Measurements from ENCODE around the gene CDC73. TPM values are rescaled to one million over a fixed set of nuclear protein-coding genes. Genes with fewer than 3 reads are reported as not detected.

CDC73 gene
- total RNA-seq, 2 donors from 2014 or later = 22.6 to 37.9 TPM

DNA sequence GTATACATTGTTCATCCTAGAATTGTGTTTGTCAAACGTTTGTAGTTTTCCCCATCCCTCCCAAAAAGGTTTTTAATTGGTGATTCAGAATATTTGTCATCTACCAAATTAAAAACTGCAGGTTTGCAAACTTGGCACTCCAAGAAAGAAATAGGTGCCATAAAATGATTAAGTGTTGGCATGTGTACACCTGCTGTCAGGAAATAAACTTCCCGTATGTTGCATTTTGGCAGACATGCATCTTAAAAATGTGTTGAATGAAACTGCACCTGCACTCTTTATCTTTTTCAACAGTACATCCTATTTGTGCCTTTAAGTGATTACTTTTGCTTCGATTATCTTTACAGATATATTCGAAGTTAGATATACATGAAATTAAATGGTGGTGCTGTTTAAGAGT is 57.3 kb downstream of the CDC73 start:
- intact Hi-C loops (cut with DNase I) = no loop called here
- H3K4me3 ChIP-seq = no peak overlapping the region
- no peaks in the 10 kb centered on the region for H3K27me3 ChIP-seq
- 5% methylated on average over 4 of the region's 4 CpGs for WGBS, 2 donors
- no peak for DNase-seq
- H3K27ac ChIP-seq = no peak overlapping the region
- H3K36me3 ChIP-seq (replicated peaks in 1 of 2; ENCODE audit: insufficient read depth in 1 of 2, low read depth in 2 of 2) = no peaks in the 10 kb centered on the region
- H3K9me3 ChIP-seq = no peaks in the 10 kb centered on the region
- ATAC-seq = no peak
- TF ChIP-seq POLR2A (IDR thresholded peaks at IDR 0.05) (no peak), CTCF (IDR thresholded peaks at IDR 0.05) (no peak)
- peaks cover 25% of the 10 kb centered on the region for H3K4me1 ChIP-seq

DNA sequence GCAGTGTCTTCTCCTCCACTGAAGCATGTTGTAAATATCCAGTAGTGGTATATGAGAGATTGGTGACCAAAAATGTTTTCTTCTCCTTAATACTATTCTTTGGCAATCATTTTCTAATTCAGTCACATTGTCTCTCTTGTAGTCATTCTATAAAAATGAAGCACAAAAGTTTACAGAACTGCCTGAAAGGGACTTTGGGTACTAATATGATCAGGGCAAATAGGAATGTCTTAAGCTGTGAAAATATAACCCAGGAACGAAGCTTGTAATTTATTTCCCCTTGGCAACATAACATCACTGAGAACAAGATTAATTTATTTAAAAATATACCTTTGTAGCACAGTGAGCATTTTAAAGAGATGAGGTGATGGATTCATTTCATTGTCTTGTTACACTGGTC is 59.7 kb downstream of the CDC73 start:
- intact Hi-C loops (cut with DNase I) = no loop called here
- ATAC-seq (no peak), DNase-seq (no peak)
- 29 to 37% methylated on average over 1 of the region's 1 CpG for WGBS, 2 donors
- Histone ChIP-seq H3K4me1 (peaks cover 39% of the 10 kb centered on the region), H3K9me3 (no peaks in the 10 kb centered on the region), H3K36me3 (replicated peaks in 1 of 2; ENCODE audit: insufficient read depth in 1 of 2, low read depth in 2 of 2) (no peaks in the 10 kb centered on the region), H3K27ac (no peak overlapping the region), H3K4me3 (no peak overlapping the region), H3K27me3 (no peaks in the 10 kb centered on the region)
- TF ChIP-seq POLR2A (IDR thresholded peaks at IDR 0.05) = no peak

DNA sequence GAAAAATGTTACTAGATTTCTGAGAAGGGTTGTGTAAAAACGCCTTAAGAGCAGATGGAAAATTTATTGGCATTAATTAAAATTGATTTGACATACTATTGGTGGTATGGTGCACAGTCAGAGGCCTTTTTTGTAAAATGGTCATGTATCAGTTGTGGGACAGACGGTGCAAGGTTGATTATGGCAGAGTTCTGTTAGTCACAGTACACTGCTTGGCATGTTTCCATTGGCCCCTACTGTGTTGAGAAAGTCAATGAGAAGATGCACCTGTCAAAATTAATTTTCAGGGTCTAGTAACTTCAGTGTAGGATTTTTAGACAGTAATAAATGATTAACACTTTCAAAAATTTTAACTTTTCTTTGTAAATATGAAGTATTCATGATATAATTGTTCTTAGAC is 60.2 kb downstream of the CDC73 start:
- H3K27me3 ChIP-seq = no peaks in the 10 kb centered on the region
- ATAC-seq (no peak), DNase-seq (no peak)
- H3K4me1 ChIP-seq = peaks cover 42% of the 10 kb centered on the region
- H3K4me3 ChIP-seq = no peak overlapping the region
- 43 to 49% methylated on average over 2 of the region's 2 CpGs for WGBS, 2 donors
- no peak overlapping the region for H3K27ac ChIP-seq
- H3K9me3 ChIP-seq = no peaks in the 10 kb centered on the region
- TF ChIP-seq POLR2A (IDR thresholded peaks at IDR 0.05) = no peak
- no peak for TF ChIP-seq CTCF (IDR thresholded peaks at IDR 0.05)
- no peaks in the 10 kb centered on the region for H3K36me3 ChIP-seq (replicated peaks in 1 of 2; ENCODE audit: insufficient read depth in 1 of 2, low read depth in 2 of 2)
- intact Hi-C loops (cut with DNase I) = no loop called here

GRCh38 chr1:193183019-193183627 is 61.3 kb downstream of the CDC73 start:
- no peak for TF ChIP-seq POLR2A (IDR thresholded peaks at IDR 0.05)
- TF ChIP-seq CTCF (IDR thresholded peaks at IDR 0.05) = peak; percentile 48 to 83 (median 74)
- Histone ChIP-seq H3K27ac (no peak overlapping the region), H3K4me3 (no peak overlapping the region), H3K27me3 (no peaks in the 10 kb centered on the region), H3K9me3 (no peaks in the 10 kb centered on the region), H3K4me1 (peaks cover 50% of the 10 kb centered on the region), H3K36me3 (replicated peaks in 1 of 2; ENCODE audit: insufficient read depth in 1 of 2, low read depth in 2 of 2) (no peaks in the 10 kb centered on the region)
- DNase-seq (peak in 1 of 4 donors; percentile 16), ATAC-seq (peak; percentile 74)
- intact Hi-C loops (cut with DNase I) = no loop called here
- WGBS, 2 donors = 0% methylated on average over 2 of the region's 2 CpGs

GRCh38 chr1:193184776-193185175 is 62.9 kb downstream of the CDC73 start:
- TF ChIP-seq CTCF (IDR thresholded peaks at IDR 0.05) (no peak), POLR2A (IDR thresholded peaks at IDR 0.05) (no peak)
- WGBS, 2 donors = 81 to 88% methylated on average over 1 of the region's 1 CpG
- ATAC-seq (no peak), DNase-seq (no peak)
- Histone ChIP-seq H3K4me3 (no peak overlapping the region), H3K9me3 (no peaks in the 10 kb centered on the region), H3K36me3 (replicated peaks in 1 of 2; ENCODE audit: insufficient read depth in 1 of 2, low read depth in 2 of 2) (no peaks in the 10 kb centered on the region), H3K27ac (no peak overlapping the region), H3K27me3 (no peaks in the 10 kb centered on the region), H3K4me1 (peaks cover 49% of the 10 kb centered on the region)
- intact Hi-C loops (cut with DNase I) = no loop called here

All from body of pancreas (tissue), 4 donors.